GM12878 (cell line): ENCODE data around the gene CABP7. TPM values are rescaled to one million over a fixed set of nuclear protein-coding genes. Genes with fewer than 3 reads are reported as not detected.
A peak's percentile ranks its signal among the peaks of the same experiment; 100 is the strongest.

ENCODE experiments used
- ATAC-seq: fragments of 200-7000 bp; cut with Tn5 transposase; 3 replicates; pipeline ENCODE4 v1.9.1; 2020; ENCODE audit warnings: mild to moderate bottlenecking, moderate library complexity
- BruUV-seq: library from RNA; stranded (reverse); fragments of 400-500 nt; replicated peaks from 2 replicates; lab custom pipeline; 2021; lab: Mats Ljungman, UMichigan
- CTCF ChIA-PET: fragments of 300-600 bp; sonication (Branson Sonifier 250); formaldehyde crosslinking; extraction: SDS; loops from one replicate; lab custom pipeline; 2021; ENCODE audit warnings: inconsistent platforms; lab: Yijun Ruan, JAX
- POLR2A ChIA-PET: fragments of 350-600 bp; formaldehyde crosslinking; extraction: SDS; loops from one replicate; lab custom pipeline; 2021; ENCODE audit warnings: inconsistent platforms; lab: Charles Lee
- RAD21 ChIA-PET: fragments of 300-600 bp; sonication (Branson Sonifier 250); formaldehyde crosslinking; loops from one replicate; lab custom pipeline; 2023; ENCODE audit warnings: antibody characterized with exemption; ENCODE audit not compliant: unreplicated experiment; lab: Charles Lee
- SMC1A ChIA-PET: fragments of 300-600 bp; sonication (Branson Sonifier 250); formaldehyde crosslinking; loops from one replicate; lab custom pipeline; 2023; ENCODE audit not compliant: unreplicated experiment, uncharacterized antibody; lab: Charles Lee
- DNase-seq: peaks from one replicate; pipeline ENCODE4 v3.0.0-alpha.2; 2011; ENCODE audit warnings: low read depth, low spot score
- FAIRE-seq: peaks from 3 replicates; lab custom pipeline; 2011; peaks lifted over from hg19 to GRCh38; lab: Jason Lieb, UNC
- H2AFZ ChIP-seq: 2 replicates; pipeline ENCODE4 v1.6.0; 2011; ENCODE audit warnings: low read depth, low read length, control low read depth; ENCODE audit not compliant: control insufficient read depth
- H3K27ac ChIP-seq: 2 replicates; pipeline ENCODE4 v1.5.1; 2011; ENCODE audit warnings: control low read depth; ENCODE audit not compliant: control insufficient read depth, insufficient read depth
- H3K27me3 ChIP-seq, 2 experiments: replicated peaks in 1 of 2; 2 replicates each; pipeline versions ENCODE4 v1.6.0 to v1.6.1; 2011; ENCODE audit warnings: low read length in 1 of 2; ENCODE audit not compliant: control insufficient read depth in 2 of 2, insufficient read depth in 2 of 2
- H3K36me3 ChIP-seq, 2 experiments: 2 replicates each; pipeline ENCODE4 v1.5.1; 2011; ENCODE audit warnings: low read length in 1 of 2; ENCODE audit not compliant: control insufficient read depth in 2 of 2, insufficient read depth in 2 of 2
- H3K4me1 ChIP-seq: 2 replicates; pipeline ENCODE4 v1.6.1; 2011; ENCODE audit warnings: mild to moderate bottlenecking, low read length, moderate library complexity, mixed read lengths; ENCODE audit not compliant: control insufficient read depth, insufficient read depth
- H3K4me2 ChIP-seq: 2 replicates; pipeline ENCODE4 v1.6.0; 2011; ENCODE audit warnings: control low read depth; ENCODE audit not compliant: control insufficient read depth, insufficient read depth
- H3K4me3 ChIP-seq: fragments of 200-600 bp; sonication (generic); 2 replicates; pipeline ENCODE4 v1.5.1; 2016
- H3K79me2 ChIP-seq: 2 replicates; pipeline ENCODE4 v1.6.0; 2011; ENCODE audit warnings: low read length; ENCODE audit not compliant: control insufficient read depth, insufficient read depth
- H3K9ac ChIP-seq: 2 replicates; pipeline ENCODE4 v1.8.0; 2011; ENCODE audit warnings: low read length, control low read depth, mixed read lengths; ENCODE audit not compliant: control insufficient read depth, insufficient read depth
- H3K9me3 ChIP-seq: replicated peaks from 3 replicates; pipeline ENCODE4 v1.5.1; 2011; ENCODE audit warnings: mild to moderate bottlenecking, low read length; ENCODE audit not compliant: control insufficient read depth, insufficient read depth
- H4K20me1 ChIP-seq: 2 replicates; pipeline ENCODE4 v1.6.0; 2011; ENCODE audit not compliant: control insufficient read depth, insufficient read depth
- CEBPZ ChIP-seq: fragments of 150-350 bp; IDR thresholded peaks from 2 replicates; pipeline ENCODE4 v1.6.1; 2016; ENCODE audit warnings: low read depth, low read length
- CREB1 ChIP-seq: IDR thresholded peaks from 2 replicates; pipeline ENCODE4 v1.6.1; 2012; ENCODE audit warnings: low read depth, mild to moderate bottlenecking, inconsistent platforms
- EED ChIP-seq: sonication (generic); IDR thresholded peaks from 2 replicates; pipeline ENCODE4 v1.6.1; 2016; ENCODE audit warnings: antibody characterized with exemption, low read depth
- GATAD2B ChIP-seq: fragments of 450-650 bp; conservative IDR thresholded peaks from 2 replicates; pipeline ENCODE4 v1.6.1; 2017; ENCODE audit warnings: low read depth, mild to moderate bottlenecking, moderate library complexity
- JUND ChIP-seq: IDR thresholded peaks from 2 replicates; pipeline ENCODE4 v1.6.1; 2012; ENCODE audit warnings: low read depth, mild to moderate bottlenecking, low read length, improper control_type of control experiment, moderate library complexity
- NBN ChIP-seq: fragments of 450-650 bp; IDR thresholded peaks from 2 replicates; pipeline ENCODE4 v1.6.1; 2016
- NFYB ChIP-seq: IDR thresholded peaks from 2 replicates; pipeline ENCODE4 v1.6.1; 2011; ENCODE audit warnings: low read depth, mild to moderate bottlenecking, low read length, improper control_type of control experiment, moderate library complexity; ENCODE audit not compliant: insufficient read depth
- NR2F1 ChIP-seq: fragments of 450-650 bp; conservative IDR thresholded peaks from 2 replicates; pipeline ENCODE4 v1.6.1; 2017; ENCODE audit warnings: mild to moderate bottlenecking
- POLR2AphosphoS2 ChIP-seq: IDR thresholded peaks from 2 replicates; pipeline ENCODE4 v1.6.1; 2011; ENCODE audit warnings: low read depth, mild to moderate bottlenecking, low read length, improper control_type of control experiment, moderate library complexity
- RELA ChIP-seq: fragments of 450-650 bp; IDR thresholded peaks from 2 replicates; pipeline ENCODE4 v1.8.0; 2014; ENCODE audit warnings: borderline replicate concordance; ENCODE audit not compliant: partially characterized antibody
- RFX5 ChIP-seq: IDR thresholded peaks from 2 replicates; pipeline ENCODE4 v1.6.1; 2011; ENCODE audit warnings: low read depth, low read length, improper control_type of control experiment
- TARDBP ChIP-seq: IDR thresholded peaks from 2 replicates; pipeline ENCODE4 v1.6.1; 2016; ENCODE audit warnings: borderline replicate concordance
- ZNF217 ChIP-seq: fragments of 450-650 bp; IDR thresholded peaks from 2 replicates; pipeline ENCODE4 v1.6.1; 2017; ENCODE audit warnings: antibody characterized with exemption, mild to moderate bottlenecking
- WGBS: methylation state at CpG from one replicate; pipeline ENCODE4 v1.1.6; 2016; ENCODE audit warnings: low lambda C conversion rate; ENCODE audit not compliant: insufficient replicate concordance, insufficient coverage; ENCODE audit errors: missing lambda C conversion rate; 5-methylcytosine and 5-hydroxymethylcytosine counted together
- in situ Hi-C: fragments of 300-500 bp; cut with MboI; formaldehyde crosslinking; loops from 9 replicates; pipeline ENCODE4 v1.14.3; 2018; ENCODE audit warnings: mixed read lengths
- intact Hi-C: fragments of 100-400 bp; cut with micrococcal nuclease; formaldehyde crosslinking; loops from one replicate; pipeline ENCODE4 v1.14.2; 2022; ENCODE audit not compliant: unreplicated experiment
- polyA plus RNA-seq, 11 experiments: library from polyadenylated mRNA; depleted of rRNA in 4 of 11; unstranded in 6 of 11; stranded (reverse) in 5 of 11; fragments of >200 nt; fragmentation: Nextera tagmentation in 4 of 11; fragmentation: Illumina TruSeq in 1 of 11; extraction: Ambion mirVana in 4 of 11; extraction: Trizol in 1 of 11; gene quantifications; 1 replicate in 1 of 11; 2 replicates in 10 of 11; pipeline versions ENCODE4 v1.2.1 to v1.2.3, GENCODE V29; 2011 to 2016; ENCODE audit warnings: inconsistent platforms in 2 of 11, missing spikeins in 2 of 11, low read depth in 1 of 11
- total RNA-seq, 4 experiments: library from RNA; depleted of rRNA in 3 of 4; stranded (reverse); fragments of >200 nt in 3 of 4; fragmentation: Illumina TruSeq in 1 of 4; extraction: Trizol in 1 of 4; gene quantifications; 2 replicates each; pipeline versions ENCODE4 v1.2.1 to v1.2.3, GENCODE V29; 2013 to 2021
- TF ChIP-seq, protein P1 (sequence below): fragments of 450-650 bp; IDR thresholded peaks from 2 replicates; pipeline ENCODE4 v1.6.1; 2017; ENCODE audit warnings: mild to moderate bottlenecking, moderate library complexity
- TF ChIP-seq, protein P2 (sequence below): fragments of 450-650 bp; IDR thresholded peaks from 2 replicates; pipeline ENCODE4 v1.6.1; 2016; ENCODE audit warnings: mild to moderate bottlenecking

The CABP7 gene
- total and polyA plus RNA-seq, 10 of the 15 experiments (the other 5 are each of a cell fraction or from before 2014, with no cell fraction given): 0.02 to 0.18 (median 0.05) TPM; not detected in 5

DNA sequence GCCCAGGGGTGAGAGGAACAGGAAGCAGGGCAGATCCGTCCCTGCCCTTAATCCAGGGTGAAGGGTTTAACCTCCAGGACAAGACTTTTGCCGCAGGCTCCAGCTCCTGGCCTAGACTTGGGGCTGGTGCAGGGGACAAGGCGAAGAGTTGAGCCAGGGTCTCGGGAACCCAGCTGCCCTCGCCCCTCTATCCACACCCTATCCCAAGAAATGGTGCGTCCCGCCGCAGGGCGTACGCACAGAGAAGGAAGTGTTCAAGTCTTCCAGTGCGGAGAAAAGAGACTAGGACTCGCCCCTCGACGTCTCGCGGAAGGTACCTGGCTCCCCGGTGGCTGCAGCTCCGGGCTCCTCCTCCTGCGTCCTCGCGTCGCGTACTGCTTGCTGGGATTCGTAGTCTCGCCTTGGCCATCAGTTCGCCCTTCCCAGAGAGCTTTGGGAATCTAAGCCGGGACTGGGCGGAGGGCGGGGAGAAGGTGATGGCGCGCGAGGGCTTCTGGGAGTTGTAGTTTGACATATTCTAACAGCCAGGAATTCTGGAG lies 46.9 kb downstream of the CABP7 start, which contains the start of gene ZMAT5:
Gene ZMAT5, minus strand, starts transcription at position 376 of the 539 bp plus-strand sequence. CDS start 18,463 bp downstream, outside the sequence.
- ChIA-PET SMC1A (interaction anchor here (0.6 to 1.4 kb wide), 4 partner anchors 10 to 324 kb away, joined by 3 to 4 read pairs (median 4); no protein-coding TSS in a partner anchor), RAD21 (interaction anchor here (0.8 to 1.5 kb wide), 4 partner anchors 9 to 322 kb away, joined by 3 to 8 read pairs (median 4); partner anchors contain the start of gene MTMR3), POLR2A (interaction anchor here (0.5 to 1.6 kb wide), 8 partner anchors 8 to 1632 kb away, joined by 3 to 6 read pairs (median 4); partner anchors contain the start of genes ASCC2 and MTMR3), CTCF (interaction anchor here (0.5 to 1.9 kb wide), 5 partner anchors 9 to 862 kb away, joined by 3 to 7 read pairs (median 4); no protein-coding TSS in a partner anchor)
- H3K79me2 ChIP-seq: peaks cover 30% of the 10 kb centered on the region
- H2AFZ ChIP-seq: peak within 1 kb of the TSS; percentile 94
- peak; percentile 97 for ATAC-seq
- intact Hi-C loops (loop anchor here (1.0 kb wide), 1 partner anchor 31 kb away; no protein-coding TSS in a partner anchor), in situ Hi-C loops (no loop called here)
- peak; percentile 99 for FAIRE-seq
- peak within 1 kb of the TSS; percentile 98 for H3K4me3 ChIP-seq
- no peaks in the 10 kb centered on the region; the same call in 2 of the 3 replicates for H3K9me3 ChIP-seq
- H3K27me3 ChIP-seq: no peaks in the 10 kb centered on the region
- peak within 1 kb of the TSS; percentile 98 for H3K4me2 ChIP-seq
- peak within 1 kb of the TSS; percentile 92 for H3K9ac ChIP-seq
- DNase-seq: peak; percentile 94
- peaks cover 2 to 8% of the 10 kb centered on the region in 2 experiments for H3K36me3 ChIP-seq
- no TSS peak for BruUV-seq
- H3K27ac ChIP-seq: peak within 1 kb of the TSS; percentile 84
- WGBS: 2% methylated on average over 31 of the region's 32 CpGs
- H3K4me1 ChIP-seq: peaks cover 4% of the 10 kb centered on the region
- no peaks in the 10 kb centered on the region for H4K20me1 ChIP-seq
- peak; percentile 83 for TF ChIP-seq CREB1
- peak; percentile 30; the same call in 1 of the 2 replicates for TF ChIP-seq NR2F1
- peak; percentile 74 for TF ChIP-seq TARDBP
- no peak for TF ChIP-seq JUND
- TF ChIP-seq GATAD2B: 0 out of 2 replicates have a peak, but pooled peaks have one; percentile 34
- TF ChIP-seq POLR2AphosphoS2: peak; percentile 29; the same call in 1 of the 2 replicates
- TF ChIP-seq, protein P1, sequence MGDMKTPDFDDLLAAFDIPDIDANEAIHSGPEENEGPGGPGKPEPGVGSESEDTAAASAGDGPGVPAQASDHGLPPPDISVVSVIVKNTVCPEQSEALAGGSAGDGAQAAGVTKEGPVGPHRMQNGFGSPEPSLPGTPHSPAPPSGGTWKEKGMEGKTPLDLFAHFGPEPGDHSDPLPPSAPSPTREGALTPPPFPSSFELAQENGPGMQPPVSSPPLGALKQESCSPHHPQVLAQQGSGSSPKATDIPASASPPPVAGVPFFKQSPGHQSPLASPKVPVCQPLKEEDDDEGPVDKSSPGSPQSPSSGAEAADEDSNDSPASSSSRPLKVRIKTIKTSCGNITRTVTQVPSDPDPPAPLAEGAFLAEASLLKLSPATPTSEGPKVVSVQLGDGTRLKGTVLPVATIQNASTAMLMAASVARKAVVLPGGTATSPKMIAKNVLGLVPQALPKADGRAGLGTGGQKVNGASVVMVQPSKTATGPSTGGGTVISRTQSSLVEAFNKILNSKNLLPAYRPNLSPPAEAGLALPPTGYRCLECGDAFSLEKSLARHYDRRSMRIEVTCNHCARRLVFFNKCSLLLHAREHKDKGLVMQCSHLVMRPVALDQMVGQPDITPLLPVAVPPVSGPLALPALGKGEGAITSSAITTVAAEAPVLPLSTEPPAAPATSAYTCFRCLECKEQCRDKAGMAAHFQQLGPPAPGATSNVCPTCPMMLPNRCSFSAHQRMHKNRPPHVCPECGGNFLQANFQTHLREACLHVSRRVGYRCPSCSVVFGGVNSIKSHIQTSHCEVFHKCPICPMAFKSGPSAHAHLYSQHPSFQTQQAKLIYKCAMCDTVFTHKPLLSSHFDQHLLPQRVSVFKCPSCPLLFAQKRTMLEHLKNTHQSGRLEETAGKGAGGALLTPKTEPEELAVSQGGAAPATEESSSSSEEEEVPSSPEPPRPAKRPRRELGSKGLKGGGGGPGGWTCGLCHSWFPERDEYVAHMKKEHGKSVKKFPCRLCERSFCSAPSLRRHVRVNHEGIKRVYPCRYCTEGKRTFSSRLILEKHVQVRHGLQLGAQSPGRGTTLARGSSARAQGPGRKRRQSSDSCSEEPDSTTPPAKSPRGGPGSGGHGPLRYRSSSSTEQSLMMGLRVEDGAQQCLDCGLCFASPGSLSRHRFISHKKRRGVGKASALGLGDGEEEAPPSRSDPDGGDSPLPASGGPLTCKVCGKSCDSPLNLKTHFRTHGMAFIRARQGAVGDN: peak; percentile 42; the same call in 1 of the 2 replicates
- TF ChIP-seq EED: peak; percentile 48; the same call in 1 of the 2 replicates
- 0 out of 2 replicates have a peak, but pooled peaks have one; percentile 21 for TF ChIP-seq RFX5
- TF ChIP-seq ZNF217: no peak
- peak; percentile 29 for TF ChIP-seq RELA
- TF ChIP-seq NBN: peak; percentile 51
- 0 out of 2 replicates have a peak, but pooled peaks have one; percentile 25 for TF ChIP-seq NFYB
- no peak for TF ChIP-seq CEBPZ
- TF ChIP-seq, protein P2, sequence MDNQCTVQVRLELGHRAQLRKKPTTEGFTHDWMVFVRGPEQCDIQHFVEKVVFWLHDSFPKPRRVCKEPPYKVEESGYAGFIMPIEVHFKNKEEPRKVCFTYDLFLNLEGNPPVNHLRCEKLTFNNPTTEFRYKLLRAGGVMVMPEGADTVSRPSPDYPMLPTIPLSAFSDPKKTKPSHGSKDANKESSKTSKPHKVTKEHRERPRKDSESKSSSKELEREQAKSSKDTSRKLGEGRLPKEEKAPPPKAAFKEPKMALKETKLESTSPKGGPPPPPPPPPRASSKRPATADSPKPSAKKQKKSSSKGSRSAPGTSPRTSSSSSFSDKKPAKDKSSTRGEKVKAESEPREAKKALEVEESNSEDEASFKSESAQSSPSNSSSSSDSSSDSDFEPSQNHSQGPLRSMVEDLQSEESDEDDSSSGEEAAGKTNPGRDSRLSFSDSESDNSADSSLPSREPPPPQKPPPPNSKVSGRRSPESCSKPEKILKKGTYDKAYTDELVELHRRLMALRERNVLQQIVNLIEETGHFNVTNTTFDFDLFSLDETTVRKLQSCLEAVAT: peak; percentile 46
